SW480 (cell line): ENCODE data around the gene GPN1.
"Not testable (repeated sequence)": the region's sequence is repeated elsewhere in the genome, so short reads cannot be mapped to it uniquely, and the experiment has no call there.

Experiments
- DNase-seq: peaks from one replicate; pipeline ENCODE4 v3.0.0-alpha.2; 2016; ENCODE audit warnings: low spot score

The GPN1 gene

DNA sequence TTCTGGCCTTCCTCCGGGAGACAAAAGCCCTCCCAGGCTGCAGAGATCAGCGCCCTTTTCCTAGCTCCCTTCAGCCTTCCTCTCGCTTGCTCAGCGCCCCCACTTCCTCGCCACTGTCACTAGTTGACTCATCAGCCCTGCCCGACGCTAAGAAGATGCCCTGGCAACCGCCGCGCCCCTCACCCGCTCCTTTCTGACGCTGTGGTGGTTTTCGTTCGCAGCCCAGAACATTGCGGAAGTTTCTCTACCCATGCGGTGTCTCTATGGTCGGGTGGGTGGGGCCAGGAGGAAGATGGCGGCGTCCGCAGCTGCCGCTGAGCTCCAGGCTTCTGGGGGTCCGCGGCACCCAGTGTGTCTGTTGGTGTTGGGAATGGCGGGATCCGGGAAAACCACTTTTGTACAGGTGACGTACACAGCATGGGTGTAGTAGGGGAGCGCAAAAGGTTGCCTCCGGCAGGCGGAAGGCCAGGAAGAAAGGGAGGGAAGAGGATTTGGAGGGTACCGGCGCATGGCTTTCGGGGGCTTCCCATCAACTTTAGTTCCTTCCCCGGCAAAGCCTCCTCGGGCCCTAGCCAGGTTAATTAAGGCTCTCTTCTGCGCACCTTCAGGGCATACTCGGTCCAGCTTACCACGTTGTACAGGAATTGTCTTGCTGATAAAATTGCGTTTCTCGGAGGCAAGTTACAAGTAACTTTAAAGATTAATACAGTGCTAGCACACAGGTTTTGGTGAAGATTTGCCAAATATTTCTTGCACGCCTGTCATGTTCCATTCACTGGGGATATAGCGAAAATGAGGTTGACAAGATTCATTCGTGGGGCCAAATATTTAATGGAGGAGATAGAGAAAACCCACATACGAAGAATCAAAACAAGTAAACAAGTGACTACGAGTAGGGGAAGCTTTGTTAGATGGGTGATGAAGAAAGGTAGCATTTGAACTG is at the start of gene GPN1, which contains the start of gene CCDC121:
TSS of gene GPN1 (plus strand) at position 284 of the 943 bp plus-strand sequence. CDS start at position 293, 9 bp downstream.
TSS of gene CCDC121 (minus strand) at position 246 of the 943 bp plus-strand sequence. CDS start 1,213 bp downstream, outside the sequence.
- peak; percentile 95 for DNase-seq

DNA sequence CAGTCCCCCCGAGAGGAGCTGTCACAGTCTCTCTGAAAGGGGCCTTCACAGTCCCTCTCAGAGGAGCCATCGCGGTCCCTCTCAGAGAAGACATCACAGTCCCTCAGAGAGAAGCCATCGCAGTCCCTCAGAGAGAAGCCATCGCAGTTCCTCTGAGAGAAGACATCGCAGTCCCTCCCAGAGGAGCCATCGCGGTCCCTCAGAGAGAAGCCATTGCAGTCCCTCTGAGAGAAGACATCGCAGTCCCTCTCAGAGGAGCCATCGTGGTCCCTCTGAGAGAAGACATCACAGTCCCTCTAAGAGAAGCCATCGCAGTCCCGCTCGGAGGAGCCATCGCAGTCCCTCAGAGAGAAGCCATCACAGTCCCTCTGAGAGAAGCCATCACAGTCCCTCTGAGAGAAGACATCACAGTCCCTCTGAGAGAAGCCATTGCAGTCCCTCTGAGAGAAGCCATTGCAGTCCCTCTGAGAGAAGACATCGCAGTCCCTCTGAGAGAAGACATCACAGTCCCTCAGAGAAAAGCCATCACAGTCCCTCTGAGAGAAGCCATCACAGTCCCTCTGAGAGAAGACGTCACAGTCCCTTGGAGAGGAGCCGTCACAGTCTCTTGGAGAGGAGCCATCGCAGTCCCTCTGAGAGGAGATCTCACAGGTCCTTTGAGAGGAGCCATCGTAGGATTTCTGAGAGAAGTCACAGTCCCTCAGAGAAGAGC is 47.3 kb upstream of the GPN1 start:
- no peak for DNase-seq

DNA sequence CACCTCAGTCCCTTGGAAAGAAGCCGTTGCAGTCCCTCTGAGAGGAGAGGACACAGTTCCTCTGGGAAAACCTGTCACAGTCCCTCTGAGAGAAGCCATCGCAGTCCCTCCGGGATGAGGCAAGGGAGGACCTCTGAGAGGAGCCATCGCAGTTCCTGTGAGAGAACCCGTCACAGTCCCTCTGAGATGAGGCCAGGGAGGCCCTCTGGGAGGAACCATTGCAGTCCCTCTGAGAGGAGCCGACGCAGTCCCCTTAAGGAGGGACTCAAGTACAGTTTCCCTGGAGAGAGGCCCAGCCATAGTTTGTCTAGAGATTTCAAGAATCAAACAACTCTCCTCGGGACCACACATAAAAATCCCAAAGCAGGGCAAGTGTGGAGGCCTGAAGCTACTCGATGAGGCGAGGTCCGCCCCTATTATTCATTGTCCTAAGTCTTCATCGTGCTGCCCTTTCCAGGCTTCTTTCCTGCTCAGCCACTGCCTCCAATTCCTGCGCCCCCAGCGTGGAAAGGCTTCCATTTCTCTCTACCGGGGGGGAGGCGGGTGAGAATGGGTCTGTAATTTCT is 46.6 kb upstream of the GPN1 start:
- DNase-seq = no peak

DNA sequence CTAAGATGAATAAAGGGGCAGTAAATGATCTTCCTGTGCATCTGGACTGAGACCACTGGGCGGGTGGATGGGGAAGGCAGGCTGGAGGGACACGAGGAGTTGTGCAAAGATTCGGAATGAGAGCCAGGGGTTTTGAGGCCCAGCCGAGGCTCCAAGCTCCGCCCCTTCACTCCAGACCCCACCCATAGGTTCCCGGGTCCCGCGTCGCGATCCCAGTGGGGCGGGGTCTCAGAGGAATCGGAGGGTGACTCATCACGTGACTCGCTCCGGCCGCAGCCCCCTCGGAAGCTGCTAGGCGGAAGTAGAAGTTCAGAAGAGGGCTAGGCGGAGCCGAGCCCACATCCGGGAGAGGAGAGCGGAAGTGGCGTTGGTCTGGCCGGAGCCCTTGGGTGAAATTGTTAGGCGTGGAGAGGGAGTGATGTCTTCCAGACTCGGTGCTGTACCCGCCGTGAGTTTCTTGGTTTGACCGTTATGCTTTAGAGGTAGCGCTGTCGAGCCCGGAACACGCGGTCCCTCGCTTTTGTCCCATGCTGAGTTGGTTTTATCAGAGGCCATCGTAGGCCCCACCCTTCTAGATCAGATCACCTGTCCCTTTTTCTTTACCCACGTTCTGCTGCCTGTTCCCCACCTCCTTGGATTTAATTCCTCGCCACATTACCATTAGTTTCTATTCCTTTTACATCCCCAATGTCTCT is 46.0 kb upstream of the GPN1 start, which contains the start of gene ZNF512:
TSS of gene ZNF512 (plus strand) at position 348 of the 695 bp plus-strand sequence. CDS start at position 419, 71 bp downstream.
- DNase-seq = peak; percentile 97

DNA sequence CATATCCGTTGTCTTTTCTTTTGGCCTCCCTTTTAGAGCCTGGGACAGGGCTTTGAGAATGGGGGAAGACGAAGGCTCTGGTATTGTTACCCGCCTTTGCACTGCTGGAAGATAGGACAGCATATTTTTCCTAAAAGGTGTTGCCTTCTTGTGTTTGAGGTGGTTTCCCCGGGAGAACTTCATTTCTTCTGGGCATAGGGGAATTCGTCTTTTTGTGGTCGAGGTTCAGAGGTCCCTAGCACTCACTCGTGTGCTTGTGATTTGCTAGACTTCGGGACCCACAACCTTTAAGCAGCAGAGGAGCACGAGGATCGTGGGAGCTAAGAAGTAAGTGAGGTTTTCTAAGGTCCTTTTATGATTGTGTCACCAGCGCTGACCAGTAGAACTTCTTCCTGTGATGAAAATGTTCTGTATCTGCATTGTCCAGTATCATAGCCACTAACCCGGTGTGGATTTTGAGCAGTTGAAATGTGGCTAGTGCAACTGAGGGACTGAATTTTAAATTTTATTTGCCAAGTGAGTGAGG is 45.4 kb upstream of the GPN1 start:
- DNase-seq = peak; percentile 8

DNA sequence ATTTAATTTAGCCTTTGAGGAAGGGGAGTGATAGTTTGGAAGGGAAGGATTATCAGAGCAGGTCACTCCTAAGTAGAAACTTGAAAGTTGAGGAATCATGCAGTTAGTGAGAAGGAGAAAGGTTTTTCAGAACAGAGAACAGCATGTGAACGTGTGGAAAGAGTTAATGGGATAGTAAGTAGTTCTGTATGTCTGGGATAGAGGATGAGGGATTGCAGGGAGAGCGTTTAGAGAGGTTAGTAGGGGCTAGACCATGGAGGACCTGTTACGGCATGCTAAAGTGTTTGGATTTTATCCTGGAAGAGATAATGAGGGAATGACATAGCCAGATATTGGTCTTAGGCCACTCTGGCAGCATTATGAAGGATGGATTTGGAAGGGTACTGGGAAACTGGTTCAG is 44.3 kb upstream of the GPN1 start:
- no peak for DNase-seq

DNA sequence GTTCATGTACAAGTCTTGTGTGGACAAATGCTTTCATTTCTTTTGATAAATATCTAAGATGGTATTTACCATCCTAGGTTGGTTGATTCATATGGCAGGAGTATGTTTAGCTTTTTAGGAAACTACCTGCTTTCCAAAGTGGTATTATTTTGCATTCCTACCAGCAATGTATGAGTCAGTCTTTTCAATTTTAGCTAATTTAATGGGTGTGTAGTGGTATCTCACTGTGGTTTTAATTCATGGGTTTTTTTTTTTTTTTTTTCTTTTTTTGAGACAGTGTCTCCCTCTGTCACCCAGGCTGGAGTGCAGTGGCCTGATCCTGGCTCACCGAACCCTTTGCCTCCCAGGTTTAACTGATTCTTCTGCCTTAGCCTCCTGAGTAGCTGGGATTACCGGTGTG is 41.8 kb upstream of the GPN1 start:
- DNase-seq = no peak

DNA sequence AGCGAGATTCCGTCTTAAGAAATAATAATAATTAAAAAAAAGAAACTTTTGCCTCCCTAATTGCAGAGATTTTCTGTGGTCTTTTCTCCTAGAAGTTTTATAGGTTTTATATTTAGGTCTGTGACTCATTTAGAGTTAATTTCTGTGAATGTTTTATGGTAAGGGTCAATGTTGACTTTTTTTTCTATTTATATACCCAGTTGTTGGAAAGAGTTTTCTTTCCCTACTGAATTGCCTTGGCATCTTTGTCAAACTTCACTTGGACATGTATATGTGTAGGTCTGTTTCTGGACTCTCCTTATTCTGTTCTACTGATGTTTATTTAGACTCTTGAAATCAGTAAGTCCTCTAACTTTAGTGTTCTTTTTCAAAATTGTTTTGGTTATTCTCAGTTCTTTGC is 40.5 kb upstream of the GPN1 start:
- DNase-seq = no peak

DNA sequence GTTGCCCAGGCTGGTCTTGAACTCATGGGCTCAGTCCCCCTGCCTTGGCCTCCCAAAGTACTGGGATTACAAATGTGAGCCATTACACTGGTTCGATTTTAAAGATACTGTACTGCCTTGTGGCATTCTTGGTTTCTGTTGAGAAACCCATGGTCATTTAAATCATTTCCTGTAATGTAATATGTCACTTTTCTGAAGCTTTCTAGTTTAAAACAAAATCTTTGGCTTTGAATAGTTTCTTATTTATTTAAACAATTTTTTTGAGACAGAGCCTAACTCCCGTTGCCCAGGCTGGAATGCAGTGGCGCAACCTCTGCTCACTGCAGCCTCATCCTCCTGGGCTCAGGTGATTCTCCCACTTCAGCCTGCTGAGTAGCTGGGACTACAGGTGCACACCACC is 37.1 kb upstream of the GPN1 start:
- no peak for DNase-seq

DNA sequence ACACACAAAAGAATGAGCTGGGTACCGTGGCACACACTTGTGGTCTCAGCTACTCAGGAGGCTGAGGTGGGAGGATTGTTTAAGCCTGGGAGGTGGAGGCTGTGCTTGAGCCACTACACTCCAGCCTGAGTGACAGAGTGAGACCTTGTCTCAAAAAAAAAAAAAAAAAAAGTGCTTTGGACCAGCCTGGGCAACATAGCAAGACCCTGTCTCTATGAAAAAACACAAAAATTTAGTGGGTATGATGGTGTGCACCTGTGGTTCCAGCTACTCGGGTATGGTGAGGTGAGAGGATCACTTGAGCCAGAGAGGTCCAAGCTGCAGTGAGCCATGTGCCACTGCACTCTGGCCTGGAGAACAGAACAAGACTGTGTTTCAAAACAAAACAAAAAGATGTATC is 35.6 kb upstream of the GPN1 start:
- DNase-seq = no peak

DNA sequence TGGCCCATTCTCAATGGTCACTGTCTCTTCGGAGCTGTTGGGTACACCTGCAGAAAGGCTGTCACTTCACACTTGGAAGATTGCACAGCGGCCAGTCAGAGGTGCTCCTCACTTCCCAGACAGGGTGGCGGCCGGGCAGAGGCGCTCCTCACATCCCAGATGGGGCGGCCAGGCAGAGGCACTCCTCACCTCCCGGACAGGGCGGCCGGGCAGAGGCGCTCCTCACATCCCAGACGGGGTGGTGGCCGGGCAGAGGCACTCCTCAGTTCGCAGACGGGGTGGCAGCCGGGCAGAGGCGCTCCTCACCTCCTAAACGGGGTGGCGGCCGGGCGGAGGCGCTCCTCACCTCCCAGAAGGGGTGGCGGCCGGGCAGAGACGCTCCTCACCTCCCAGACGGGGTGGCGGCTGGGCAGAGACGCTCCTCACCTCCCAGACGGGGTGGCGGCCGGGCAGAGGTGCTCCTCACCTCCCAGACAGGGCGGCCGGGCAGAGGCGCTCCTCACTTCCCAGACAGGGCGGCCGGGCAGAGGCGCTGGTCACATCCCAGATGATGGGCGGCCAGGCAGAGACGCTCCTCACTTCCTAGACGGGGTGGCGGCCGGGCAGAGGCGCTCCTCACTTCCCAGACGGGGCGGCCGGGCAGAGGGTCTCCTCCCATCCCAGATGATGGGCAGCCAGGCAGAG is 34.7 kb upstream of the GPN1 start:
- not testable (repeated sequence) for DNase-seq

DNA sequence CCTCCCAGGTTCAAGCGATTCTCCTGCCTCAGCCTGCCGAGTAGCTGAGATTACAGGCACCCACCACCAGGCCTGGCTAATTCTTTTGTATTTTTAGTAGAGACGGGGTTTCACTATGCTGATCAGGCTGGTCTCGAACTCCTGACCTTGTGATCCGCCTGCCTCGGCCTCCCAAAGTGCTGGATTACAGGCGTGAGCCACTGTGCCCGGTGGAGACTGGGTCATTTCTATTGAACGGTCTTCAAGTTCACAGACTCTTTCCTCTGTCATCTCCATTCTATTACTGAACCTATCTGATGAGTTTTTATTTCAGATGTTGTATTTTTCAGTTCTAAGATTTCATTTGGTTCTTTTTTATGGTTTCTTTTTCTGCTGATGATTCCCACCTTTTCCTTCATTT is 33.4 kb upstream of the GPN1 start:
- DNase-seq = not testable (repeated sequence)

DNA sequence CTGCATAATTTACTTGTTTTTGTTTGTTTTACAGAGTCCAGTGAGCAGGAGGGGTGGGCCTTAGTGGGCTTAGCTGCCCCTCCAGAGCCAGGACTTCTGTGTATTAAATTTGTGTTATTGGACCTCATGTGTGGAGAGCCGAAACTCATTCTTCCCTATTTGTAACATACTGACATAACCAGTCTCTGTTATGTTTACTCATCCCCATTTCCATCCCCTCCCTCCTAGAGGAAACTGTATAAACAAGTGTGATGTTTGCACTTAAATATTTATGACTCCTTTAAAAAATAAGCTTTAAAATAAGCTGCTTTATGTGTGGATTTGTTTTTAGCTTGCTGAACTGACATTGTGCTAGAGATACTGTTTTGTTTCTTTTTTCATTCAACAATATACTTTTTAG is 32.2 kb upstream of the GPN1 start:
- DNase-seq = no peak

DNA sequence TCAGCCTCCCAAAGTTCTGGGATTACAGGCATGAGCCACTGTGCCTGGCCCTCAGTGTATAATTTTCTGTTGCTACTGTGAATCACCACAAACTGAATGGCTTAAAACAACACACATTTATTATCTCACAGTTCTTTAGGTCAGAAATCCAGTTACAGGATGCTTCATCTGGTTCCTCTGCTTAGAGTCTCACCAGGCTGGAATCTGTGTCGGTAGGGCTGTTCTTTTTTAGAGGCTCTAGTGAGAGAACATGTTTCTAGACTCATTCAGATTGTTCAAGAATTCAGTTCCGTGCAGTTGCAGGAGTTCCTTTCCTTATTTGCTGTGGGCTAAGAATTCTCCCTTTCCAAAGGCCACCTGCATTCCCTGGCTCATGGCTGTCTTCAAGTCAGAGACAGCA is 22.2 kb upstream of the GPN1 start:
- DNase-seq = no peak

DNA sequence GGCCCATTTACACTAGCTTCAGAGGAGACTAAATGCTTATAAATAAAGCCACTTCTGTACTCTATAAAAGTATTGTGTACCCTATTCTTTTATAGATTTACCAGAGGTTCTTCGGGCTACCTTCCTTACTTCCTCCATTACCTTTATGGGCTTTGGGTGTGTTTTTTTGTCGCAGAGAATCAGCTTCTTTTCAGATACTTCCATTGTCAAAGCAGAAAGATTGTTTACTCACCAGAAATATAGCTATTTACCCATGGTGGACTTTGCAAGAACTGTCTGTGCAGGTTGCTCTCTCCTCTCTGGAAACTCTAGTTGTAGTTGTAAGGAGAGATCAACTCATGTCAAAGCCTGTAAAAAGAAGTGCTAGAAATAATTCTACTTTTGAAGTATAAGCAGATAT is 14.9 kb upstream of the GPN1 start:
- no peak for DNase-seq

DNA sequence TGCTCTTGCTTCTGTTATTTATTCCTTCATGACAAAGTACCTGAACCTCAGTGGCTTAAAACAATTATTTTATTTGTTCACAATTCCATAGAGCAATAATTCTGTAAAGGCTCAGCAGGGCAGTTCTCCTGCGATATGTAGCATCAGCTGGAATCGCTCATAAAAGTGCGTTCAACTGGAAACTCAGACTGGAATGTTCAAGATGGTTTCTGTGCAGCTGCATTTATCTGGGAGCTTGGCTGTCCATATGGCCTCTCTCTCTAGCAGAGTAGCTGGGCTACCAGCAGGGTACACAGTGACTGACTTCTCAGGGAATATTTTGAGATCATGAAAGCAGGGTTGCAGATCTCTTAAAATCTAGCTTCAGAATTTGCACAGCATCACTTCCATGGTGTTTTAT is 13.5 kb upstream of the GPN1 start:
- no peak for DNase-seq

DNA sequence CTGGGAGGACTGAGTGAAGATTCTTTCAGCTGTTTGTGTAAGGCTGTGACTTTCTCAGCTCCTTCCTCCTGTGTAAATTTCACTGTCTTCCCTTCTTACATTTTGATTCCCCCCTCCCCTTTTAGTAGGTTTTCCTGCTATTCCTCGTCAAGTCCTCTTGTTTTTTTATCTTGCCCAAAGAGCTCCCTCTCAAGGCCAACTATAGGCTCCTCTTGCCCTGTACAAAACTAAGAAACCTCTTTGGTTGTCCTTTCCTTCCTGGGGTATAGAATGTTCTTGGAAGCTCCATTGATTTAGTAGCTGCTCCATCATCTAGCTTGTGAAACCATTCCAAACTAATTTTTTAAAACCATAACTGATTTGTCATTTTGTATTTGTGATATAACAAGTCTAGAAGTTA is 7.3 kb upstream of the GPN1 start:
- DNase-seq = no peak

DNA sequence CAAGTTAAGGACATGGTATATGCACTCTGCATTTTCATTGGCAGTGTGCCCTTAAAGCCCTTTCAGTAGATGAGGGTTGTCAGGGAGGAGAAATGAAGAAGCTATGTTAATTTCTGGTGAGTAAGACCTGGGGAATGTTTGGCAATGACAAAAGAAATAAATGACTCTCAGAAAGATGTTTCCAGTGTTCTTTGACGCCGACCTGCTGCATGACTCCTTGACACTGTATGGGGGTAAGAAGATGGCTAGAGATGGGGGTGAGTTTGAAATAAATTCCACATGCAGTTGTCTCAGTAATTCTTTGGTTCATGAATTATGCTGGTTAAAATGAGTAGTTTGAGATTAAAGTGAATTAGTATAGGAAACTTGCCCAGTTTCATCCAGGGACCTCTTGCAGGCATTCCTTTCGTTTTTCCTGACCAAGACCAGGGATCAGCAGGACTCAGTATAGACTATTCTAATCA is 5.9 kb upstream of the GPN1 start:
- DNase-seq = no peak

DNA sequence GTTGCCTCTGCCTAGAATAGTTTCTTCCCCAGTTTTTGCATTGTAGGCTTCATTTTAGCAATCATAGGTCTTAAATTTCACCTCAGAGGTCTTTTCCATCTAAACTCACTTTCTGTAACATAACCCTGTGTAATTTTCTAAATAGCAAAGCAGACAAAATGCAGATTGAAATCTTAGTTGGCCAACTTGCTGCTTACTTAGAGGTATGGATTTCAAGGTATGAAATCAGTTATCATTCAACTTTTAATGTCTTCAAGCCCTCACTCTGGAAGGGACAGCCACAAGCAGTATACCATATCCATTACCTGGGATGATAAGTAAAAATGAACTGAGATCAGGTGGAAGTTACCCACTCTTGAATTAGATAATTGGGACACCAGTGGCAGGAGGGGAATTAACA is 3.9 kb upstream of the GPN1 start:
- no peak for DNase-seq

DNA sequence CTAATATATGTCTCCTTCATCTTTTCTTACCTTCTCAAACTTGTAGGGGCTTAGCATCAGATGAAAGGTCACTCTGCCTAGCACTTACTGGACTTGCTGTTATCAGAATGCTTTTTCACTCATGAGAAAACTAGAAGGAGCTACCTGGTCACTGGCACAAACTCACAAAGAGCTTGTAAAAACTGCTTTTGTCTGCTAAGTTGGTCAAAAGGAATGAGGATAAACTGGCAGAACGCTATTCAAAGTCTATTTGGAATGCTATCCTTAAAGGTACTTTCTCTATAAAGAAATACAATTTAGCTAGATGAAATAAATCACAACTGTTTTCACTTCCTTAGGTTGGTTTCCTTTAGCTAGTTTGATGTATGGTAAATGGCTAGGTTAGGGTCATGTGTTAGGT is 2.5 kb upstream of the GPN1 start:
- not testable (repeated sequence) for DNase-seq

DNA sequence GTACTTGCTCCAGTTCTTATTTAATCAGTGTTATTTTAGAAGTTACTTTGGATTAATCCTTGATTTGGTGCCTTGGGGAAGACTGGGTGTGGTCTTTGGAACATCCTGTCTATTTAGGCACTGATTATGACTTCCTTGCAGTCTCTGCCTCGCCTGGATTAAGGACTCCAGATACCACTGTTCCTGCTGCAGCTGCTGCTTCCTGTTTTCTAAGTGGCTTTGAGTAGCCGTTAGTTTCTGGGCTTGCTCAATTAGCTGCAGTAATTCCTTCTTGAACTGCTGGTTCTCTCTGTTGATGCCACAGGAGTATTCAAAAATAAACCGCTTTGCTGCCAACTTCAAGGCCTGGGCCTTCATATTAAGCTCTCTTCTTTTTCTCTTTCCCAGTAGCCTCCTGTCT is 1.9 kb upstream of the GPN1 start:
- DNase-seq = not testable (repeated sequence)
